Stimulated activated CD4-positive, alpha-beta T cell treated with anti-CD3 and anti-CD28 coated beads, Interleukin-2, amount 100 ng/mL, for 48 hours (primary cell): ENCODE measurements around the gene INPP5A.
"Not testable (repeated sequence)": the region's sequence is repeated elsewhere in the genome, so short reads cannot be mapped to it uniquely, and the experiment has no call there.

Experiments
- DNase-seq, 2 donors: peaks; one replicate each; pipeline ENCODE4 v3.0.0-alpha.2; 2020

The INPP5A gene

DNA sequence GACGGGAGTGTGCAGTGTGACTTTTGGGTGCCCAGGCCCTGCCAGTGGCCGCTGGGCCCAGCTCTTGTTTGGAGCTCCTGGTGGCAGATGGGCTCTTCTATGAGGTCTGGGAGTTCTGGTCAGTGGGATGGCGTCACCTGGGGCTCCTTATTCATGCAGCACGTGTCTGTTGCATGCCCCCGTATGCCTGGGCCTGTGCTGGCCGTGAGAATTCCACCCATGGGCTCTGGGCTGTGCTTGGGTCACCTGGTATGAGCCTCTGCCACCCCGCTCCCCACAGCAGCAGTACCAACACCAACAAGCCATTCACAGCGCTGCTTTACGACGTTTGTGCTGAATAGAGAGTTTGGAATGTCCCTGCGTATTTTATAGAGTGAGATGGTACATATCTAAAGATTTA is 27.1 kb downstream of the INPP5A start:
- DNase-seq: no peak

DNA sequence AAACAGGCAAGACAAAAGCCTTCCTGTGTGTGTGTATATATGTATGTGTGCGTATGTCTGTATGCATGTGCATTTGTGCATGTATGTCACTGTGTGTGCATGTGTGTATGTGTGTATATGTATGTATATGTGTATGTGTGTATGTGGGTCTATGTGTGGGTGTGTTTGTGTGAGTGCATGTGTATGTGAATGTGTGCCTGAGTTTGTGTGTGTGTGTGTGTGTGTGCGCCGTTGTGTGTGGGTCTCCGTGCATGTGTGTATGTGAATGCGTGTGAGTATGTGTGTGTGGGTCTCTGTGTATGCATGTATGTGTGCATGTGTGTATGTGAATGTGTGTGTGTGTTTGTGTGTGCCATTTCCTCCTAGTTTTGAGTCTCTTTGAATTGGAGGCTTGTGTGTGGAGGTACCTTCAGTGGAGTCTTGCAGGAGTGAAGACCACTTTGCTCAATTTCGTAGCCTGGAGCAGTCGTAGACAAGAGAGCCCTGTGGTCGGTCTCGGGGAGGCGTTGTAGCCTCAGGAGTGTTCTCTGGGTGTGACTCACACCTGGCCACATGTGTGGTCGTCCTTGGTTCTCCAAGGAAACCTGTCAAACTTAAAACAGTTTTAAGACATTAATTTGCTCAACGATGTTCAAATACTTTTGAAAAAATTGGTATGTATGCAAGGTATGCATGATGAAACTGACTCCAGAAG is 28.1 kb downstream of the INPP5A start:
- DNase-seq: no peak

DNA sequence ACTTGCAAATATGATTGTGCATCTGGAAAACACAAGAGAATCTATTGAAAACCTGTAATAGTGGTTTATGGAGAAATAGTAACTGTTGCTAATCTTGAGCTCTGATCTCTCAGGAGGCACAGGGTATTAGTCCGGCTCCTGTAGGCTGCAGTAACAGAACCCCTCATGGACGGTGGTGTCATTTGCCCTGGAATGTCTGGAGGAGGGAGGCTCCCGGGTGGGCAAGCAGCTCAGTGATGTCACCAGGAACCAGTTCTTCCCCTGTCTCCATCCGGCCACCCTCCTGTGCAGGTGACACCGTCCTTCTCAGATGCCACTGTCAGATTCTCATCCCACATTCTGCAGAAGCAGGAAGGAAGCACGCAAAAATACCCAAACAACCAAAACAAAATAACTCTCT is 29.3 kb downstream of the INPP5A start:
- no peak for DNase-seq

DNA sequence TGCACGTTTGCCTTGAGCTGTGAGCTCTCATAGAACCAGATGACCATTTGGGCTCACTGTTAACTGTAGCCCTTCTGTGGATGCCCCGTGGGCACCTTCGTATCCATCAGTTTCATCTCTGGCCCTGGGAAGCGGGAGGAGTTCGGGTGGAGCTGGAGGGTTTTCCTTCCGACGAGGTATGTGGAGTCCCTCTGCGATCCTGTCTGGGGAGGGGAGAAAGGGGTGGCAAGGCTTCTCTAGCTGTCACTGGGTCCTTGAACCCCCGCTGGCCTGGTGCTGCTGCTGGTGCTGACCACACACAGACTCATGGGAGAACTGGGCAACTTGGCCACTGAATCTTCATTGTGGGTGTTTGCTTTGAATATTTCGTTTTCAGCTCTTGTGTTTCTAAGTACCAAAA is 32.7 kb downstream of the INPP5A start:
- no peak for DNase-seq

DNA sequence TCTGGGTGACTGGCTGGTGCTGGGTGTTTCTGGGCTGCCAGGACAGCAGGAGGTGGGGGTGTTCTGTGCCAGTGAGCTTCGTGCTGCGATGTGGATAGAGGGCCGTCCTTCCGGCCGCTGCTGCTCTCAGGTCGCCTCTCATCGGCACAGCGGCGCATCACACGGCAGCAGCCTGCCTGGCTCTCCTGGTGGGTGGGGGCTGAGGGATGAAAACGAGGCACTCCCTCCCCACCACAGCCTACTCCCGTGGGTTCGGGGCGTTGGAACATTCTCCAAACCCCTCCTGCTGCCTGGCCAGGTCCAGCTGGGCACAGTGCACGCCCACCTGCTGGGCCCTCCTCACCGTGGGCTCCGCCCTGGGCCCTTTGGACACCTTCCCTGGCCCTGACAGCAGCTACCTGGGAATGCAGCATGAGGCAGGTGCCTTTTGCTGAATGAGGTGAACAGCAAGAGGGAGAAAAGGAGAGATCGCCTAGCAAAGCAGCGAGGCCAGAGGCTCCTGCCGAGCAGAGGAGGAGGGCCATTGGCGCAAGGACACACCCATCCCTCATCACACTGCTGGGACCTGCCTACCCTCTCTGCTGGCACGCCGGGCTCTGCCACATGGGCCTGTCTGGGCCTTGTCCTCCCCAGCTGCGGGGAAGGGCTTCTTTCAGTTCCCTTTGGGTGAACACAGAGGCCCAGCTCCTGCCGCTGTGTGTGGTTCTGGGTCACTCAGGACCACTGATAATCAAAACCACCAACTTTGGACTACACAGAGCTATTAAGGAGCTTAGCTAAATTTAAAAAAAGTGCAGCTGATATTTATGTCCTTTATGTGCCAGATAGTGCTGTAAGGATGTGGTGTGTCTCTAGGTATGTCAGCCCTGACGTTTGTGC is 33.4 kb downstream of the INPP5A start:
- DNase-seq: no peak

DNA sequence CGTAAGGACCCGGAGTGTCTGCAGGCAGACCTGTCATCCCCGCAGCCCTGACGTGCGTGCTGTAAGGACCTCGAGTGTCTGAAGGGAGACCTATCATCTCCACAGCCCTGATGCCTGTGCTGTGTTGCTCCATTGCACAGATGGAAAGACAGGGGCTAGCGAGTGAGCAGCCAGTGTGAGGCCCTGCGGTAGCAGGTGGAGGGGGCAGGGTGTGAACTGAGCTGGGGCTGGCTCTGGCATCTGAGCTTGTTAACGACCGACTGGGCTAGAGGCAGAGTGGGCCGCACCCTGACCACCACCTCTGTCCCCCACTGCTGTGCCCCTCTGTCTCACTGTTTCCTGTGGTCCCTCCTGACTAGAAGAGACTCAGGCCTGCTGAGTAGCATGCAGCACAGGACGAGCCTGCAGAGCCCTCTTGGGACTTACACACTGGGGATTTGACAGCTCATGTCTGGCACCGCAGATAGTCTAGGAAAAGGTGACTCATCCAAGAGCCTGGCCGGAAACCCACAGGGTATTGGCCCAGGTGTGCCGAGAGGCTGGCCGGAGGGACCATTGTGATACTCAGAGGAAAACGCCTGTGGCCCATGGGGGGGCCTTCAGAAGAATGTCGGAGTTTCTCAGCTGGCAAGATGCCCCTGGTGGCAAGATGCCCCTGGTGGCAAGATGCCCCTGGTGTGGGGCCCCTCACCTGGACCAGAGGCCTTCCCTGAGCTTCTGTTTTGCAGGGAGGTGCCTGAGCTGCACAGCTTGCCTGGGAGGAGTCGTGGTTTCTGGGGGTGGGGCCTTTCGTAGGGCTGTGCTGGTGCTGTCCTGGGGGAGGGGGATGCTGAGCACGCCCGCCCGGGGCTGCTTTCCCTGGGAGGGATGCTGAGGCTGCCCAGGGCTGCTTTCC is 34.3 kb downstream of the INPP5A start:
- DNase-seq: peak; percentile 51 to 53

DNA sequence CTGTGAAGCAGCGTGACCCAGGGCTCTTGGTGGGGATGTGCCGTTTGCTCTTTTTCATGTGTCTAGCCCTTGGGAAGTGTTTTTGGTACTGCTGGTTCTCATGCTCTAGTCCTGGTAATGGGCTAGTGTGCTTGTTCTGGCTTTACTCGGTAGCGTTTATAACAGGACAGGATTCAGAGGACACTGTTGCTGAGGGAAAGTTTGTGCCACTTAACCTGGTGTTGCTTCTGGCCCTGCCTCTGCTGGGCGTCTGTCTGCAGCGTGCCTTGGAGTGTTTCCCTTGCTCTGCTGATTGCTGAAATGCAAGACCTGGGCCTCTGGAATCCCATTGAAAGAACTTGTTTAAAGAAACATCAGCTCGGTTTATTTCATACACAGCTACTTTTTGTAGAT is 35.0 kb downstream of the INPP5A start:
- no peak for DNase-seq

DNA sequence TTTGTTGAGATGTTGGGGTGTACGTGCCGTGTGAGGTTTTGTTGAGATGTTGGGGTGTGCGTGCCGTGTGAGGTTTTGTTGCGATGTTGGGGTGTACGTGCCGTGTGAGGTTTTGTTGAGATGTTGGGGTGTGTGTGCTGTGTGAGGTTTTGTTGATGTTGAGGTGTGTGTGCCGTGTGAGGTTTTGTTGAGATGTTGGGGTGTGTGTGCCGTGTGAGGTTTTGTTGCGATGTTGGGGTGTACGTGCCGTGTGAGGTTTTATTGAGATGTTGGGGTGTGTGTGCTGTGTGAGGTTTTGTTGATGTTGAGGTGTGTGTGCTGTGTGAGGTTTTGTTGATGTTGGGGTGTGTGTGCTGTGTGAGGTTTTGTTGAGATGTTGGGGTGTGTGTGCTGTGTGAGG is 35.4 kb downstream of the INPP5A start:
- DNase-seq: not testable (repeated sequence)

DNA sequence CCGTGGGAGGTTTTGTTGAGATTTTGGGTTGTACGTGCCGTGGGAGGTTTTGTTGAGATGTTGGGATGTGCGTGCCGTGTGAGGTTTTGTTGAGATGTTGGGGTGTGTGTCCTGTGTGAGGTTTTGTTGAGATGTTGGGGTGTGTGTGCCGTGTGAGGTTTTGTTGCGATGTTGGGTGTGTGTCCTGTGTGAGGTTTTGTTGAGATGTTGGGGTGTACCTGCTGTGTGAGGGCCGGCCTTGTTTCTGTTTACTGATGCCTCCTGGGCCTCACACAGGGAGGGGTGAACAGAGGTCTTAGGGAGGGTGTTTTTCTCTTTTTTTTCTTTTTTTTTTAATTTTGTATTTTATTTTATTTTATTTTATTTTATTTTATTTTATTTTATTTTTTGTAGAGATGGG is 36.7 kb downstream of the INPP5A start:
- DNase-seq: no peak

DNA sequence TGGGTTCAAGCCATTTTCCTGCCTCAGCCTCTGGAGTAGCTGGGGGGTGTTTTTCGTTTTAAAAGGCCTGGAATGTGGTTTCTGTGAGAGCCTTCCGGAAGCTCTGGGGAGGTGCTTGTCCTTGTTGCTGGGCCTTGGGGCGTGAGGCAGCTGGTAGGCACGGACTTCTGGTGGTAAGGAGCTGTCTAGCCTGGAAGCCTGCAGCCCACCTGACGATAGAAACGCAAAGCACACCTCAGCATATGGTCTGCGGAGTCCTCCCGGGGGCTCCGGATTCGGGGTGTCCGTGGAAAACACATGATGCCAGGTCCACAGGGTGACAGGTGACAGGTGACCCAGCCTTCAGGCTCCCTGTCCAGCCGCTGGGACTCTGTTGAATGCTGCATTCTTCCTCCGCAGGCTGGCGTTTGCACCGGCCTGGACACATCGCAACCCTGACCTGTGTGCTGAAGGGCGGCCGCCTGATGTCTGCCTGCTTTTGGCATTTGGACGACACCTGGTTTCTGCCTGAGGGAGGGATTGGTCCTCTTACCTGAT is 37.3 kb downstream of the INPP5A start:
- no peak for DNase-seq

DNA sequence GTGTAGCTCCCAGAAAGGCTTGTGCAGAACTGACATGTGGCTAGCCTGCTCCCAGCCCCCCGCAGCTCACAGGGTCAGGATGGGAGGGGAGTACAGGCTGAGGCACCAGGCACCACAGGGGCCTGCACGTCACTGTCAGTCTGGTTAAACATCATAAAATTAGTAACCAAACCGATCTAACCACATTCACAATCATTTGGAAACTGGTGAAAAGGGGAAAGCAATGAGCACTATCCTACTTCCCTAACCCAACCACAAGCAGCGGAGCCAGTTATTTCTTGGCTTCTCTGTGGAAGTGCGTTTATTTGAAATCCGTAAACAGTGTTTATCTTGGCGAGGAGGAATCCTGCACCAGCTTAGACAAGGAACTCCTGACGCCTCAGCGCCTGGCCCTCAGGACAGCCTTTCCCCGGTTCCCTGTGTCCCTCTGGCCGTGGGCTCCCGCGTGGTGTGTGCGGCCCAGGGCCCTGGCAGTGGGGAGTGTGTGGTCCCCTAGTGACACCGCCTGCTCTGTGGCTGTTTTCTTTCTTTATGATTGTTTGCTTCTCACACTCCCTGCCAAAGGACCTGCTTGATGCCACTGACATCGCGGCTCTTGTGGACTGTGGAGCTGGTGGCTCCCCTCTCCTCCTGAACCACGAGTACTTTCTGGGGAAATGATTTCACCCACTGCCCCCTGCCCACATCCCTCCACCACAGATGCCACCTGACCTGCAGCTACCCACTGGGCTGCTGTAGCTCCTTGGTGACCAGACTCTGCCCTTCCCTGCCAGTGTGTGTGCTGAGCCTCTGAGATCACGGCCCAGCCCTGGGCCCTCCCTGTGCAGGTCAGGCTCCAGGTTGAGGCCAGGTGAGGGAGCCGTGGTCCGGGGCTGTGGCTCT is 38.0 kb downstream of the INPP5A start:
- DNase-seq: peak in 1 of 2 donors; percentile 18

DNA sequence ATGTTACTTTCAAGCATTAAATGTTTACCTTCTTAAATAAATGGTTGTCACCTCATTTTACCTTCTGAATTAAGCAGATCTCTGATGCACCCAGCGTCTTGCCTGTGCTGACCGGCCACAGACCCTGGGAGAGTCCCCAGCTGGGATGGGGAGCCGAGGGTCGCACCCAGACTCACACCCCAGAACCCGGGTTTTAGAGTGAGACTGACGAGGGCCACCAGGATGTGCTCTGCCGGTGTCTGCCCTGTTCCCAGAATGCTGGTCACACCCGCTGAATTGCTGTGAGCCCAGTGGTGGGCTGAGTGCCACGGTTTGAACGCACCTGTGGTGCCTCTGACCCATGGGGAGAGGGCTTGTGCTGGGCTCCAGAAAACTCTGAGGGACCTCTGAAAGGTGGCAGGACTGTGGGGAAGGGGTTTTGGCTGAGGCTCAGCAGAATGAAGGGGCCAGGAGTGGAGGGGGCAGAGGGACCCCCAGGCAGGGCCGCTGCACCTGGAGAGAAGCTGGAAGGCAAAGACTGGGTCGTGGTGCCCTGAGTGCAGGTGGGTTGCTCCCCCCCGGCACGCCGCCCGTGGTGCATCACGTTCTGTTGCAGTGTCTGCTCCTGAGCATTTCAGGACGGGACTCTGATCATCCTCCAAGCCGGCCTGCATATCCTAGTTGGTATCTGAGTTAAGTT is 39.2 kb downstream of the INPP5A start:
- no peak for DNase-seq

DNA sequence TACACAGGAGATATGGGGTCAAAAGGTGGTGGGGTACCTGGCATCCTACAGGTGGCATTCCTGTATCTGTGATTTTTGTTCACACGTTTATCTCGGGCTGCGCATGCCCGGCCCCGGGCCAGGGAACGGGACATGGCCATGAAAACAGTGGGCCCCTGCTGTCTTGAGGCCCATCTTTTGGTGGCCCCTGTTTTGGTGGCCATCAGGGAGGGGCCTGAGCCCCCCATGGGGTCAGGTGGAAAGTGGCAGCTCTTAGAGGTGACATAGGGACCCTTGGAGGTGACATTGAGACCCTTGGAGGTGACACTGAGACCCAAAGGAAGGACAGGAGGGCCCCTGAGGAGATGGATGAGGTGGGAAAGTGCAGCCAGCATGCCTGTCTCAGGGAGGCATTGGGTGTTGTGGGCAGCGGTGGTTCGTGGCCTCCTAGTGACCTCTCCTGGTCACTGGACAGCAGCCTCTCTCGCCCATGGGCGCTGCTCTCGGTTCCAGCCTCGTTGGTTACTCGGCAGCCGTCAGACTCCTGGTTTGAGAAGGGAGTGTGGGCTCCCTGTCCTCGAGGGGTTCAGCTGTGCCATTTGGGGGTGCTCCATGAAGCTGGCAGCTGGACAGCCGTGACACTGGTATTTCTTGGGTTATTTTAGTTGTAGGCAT is 39.9 kb downstream of the INPP5A start:
- no peak for DNase-seq

DNA sequence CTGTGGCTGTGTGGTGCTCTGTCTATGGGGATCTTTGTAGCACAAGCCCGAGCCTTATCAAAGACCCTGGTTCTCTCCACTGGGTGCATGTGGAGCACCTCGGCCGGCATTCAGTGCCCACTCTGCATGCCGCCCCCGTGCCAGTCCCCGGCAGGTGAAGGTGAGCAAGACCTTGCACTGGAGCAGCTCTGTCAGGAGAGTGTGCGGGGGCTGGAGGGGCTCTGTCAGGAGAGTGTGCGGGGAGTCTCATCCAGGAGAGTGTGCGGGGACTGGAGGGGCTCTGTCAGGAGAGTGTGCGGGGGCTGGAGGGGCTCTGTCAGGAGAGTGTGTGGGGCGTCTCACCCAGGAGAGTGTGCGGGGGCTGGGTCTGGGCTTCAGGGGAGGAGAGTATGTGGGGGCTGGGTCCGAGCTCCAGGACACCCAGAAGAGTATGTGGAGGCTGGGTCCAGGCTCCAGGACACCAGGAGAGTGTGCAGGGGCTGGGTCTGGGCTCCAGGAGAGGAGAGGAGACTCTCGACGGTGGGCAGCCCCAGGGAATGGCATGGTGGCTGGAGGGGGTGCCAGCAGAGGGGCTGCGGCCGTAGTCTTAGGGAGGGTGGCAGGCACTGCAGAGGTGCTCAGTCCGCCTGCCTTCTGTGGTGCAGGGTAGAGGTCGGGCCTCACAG is 40.8 kb downstream of the INPP5A start:
- no peak for DNase-seq

DNA sequence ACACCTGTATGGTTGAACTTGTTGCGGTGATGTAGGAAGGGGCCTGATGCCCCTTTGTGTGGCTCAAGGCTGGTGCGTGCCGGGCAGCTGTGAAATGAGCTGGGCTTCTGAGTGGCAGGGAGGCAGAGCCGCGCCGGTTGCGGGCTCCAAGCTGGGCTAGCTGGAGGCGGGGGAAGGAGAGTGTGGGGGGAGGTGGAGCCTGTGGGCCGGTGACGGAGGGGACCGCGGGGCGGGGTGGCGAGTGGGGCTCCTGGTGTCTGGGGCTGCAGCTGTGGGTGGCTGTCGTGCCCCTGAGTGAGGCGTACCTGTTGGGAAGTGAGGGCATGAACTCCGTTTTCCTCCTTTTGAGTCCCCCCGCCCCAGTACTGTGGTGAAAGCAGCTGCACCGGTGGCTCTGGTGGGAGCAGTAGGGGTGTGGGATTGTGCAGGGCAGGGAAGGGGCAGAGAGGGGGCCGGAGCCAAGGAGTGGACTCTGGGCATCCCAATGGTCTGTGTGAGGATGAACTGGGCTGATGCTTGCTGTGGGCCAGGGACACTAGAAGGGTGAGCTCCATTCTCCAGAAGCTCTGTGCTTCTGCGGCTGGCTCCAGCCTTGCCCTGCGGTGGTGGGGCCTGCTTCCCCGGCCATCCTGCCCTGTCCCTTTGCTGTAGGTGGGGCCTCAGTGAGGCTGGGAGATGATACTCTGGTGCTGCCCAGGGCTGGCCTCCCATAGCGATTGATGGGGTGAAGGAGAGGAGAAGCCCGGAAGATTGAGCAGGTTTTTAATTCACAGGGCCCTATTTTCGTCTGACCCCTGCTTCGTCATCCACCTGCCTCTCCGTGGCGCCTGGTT is 41.7 kb downstream of the INPP5A start:
- no peak for DNase-seq

DNA sequence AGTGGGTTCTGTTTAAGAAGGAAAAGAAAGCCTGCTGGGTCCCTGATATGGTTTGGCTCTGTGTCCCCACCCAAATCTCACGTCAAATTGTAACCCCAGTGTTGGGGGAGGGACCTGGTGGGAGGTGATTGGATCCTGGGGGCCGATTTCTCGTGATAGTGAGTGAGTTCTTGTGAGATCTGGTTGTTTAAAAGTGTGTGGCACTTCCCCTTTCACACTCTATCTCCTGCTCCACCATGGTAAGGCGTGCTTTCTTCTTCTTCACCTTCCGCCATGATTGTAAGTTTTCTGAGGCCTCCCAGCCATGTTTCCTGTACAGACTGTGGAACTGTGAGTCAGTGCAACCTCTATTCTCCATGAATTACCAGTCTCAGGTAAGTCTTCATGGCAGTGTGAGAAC is 42.6 kb downstream of the INPP5A start:
- DNase-seq: no peak

DNA sequence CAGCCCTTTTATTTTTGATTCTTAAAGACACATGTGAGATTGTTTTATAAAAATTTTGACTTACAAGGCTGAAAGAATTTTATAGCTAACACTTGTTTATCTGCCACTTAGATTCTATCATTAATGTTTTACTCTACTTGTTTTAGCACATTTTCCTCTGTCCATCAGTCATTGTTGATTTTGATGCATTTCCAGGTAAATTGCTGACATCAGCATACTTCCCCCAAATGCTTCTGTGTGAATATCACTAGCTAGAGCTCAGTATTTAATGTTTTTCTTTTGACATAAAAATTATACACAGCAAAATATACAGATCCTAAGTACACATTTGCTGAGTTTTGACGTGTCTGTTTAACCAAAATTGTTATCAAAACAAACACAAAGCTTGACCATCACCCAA is 43.0 kb downstream of the INPP5A start:
- no peak for DNase-seq

DNA sequence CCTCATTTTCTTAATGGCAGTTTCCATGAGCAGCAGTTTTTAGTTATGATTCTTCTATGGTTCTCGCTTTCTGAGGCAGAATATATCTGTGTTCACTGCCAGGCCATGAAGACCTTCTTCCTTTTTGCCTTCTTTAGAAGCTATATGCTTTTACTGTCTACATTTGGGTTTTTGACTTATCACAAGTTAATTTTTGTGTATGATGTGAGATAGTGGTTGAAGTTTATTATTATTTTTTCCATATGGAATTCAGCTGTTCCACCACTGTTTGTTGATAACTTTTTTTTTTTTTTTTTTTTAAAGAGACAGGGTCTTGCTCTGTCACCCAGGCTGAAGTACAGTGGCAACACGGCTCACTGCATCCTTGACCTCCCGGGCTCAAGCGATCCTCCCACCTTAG is 44.5 kb downstream of the INPP5A start:
- no peak for DNase-seq

DNA sequence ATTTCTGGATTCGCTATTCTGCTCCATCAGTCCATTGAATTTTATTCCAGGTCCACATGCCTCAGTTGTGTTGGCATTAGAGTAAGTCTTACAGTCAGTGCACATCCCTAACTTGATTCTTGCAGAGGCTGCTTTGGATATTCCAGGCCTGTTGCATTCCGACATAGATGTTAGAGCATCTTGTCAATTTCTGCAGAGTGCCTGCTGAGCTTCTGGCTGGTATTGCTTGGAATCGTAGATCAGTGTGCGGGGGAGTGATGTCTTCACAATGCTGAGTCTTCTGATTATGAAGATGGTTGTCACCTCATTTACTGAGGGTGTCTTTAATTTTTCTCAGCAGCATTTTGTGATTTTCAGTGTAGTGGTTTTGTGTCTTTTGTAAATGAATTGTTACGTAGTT is 45.2 kb downstream of the INPP5A start:
- DNase-seq: no peak
